HCT116 (cell line): Measurements from ENCODE around the gene PLCB2. TPM values are rescaled to one million over a fixed set of nuclear protein-coding genes. Genes with fewer than 3 reads are reported as not detected.

Source experiments
- ATAC-seq: fragments of 200-7000 bp; cut with Tn5 transposase; 2 replicates; pipeline ENCODE4 v1.9.1; 2020; ENCODE audit warnings: mild to moderate bottlenecking, moderate library complexity
- BruUV-seq: library from RNA; stranded (reverse); fragments of 400-500 nt; replicated peaks from 2 replicates; lab custom pipeline; 2021; lab: Mats Ljungman, UMichigan
- CTCF ChIA-PET: fragments of 300-600 bp; sonication (Branson Sonifier 250); formaldehyde crosslinking; loops from one replicate; lab custom pipeline; 2021; ENCODE audit warnings: antibody characterized with exemption; lab: Charles Lee
- POLR2A ChIA-PET: fragments of 300-600, 350-600 bp; sonication (Branson Sonifier 250); formaldehyde crosslinking; loops from one replicate; lab custom pipeline; 2021; ENCODE audit warnings: antibody characterized with exemption; lab: Charles Lee
- RAD21 ChIA-PET, 2 experiments: fragments of 300-600 bp; sonication (Branson Sonifier 250); formaldehyde crosslinking; loops; one replicate each; lab custom pipeline; 2023; ENCODE audit warnings: low total read pairs in 2 of 2; ENCODE audit not compliant: uncharacterized antibody in 2 of 2, unreplicated experiment in 2 of 2, low non-redundant PET in 1 of 2; lab: Charles Lee
- DNase-seq: peaks from one replicate; pipeline ENCODE4 v3.0.0-alpha.2; 2010; ENCODE audit warnings: low read depth, low spot score
- H2AFZ ChIP-seq: fragments of 200-600 bp; shearing (Covaris generic), sonication (generic); 2 replicates; pipeline ENCODE4 v1.6.1; 2017; ENCODE audit warnings: low read depth, mixed run types, mixed read lengths, antibody characterized with exemption, low read length; ENCODE audit not compliant: poor library complexity, severe bottlenecking
- H3K27ac ChIP-seq: 2 replicates; pipeline ENCODE4 v1.5.1; 2012; ENCODE audit warnings: low read depth, low read length
- H3K27me3 ChIP-seq: fragments of 200-600 bp; sonication (generic); 2 replicates; pipeline ENCODE4 v1.6.1; 2016; ENCODE audit warnings: mixed run types, low read length, mixed read lengths; ENCODE audit not compliant: insufficient read depth
- H3K36me3 ChIP-seq, 2 experiments: fragments of 200-500 bp in 1 of 2; fragments of 200-600 bp in 1 of 2; sonication (Bioruptor generic) in 1 of 2; sonication (generic) in 1 of 2; 2 replicates each; pipeline versions ENCODE4 v1.5.1 to v1.6.1; 2014 to 2016; ENCODE audit warnings: low read length in 2 of 2, inconsistent platforms in 1 of 2, mixed read lengths in 1 of 2, mixed run types in 1 of 2; ENCODE audit not compliant: insufficient read depth in 2 of 2, control insufficient read depth in 1 of 2
- H3K4me1 ChIP-seq, 2 experiments: fragments of 200-600 bp in 1 of 2; sonication (generic) in 1 of 2; 2 replicates each; pipeline versions ENCODE4 v1.5.1 to v1.6.1; 2012 to 2017; ENCODE audit warnings: low read length in 2 of 2, inconsistent platforms in 1 of 2, mild to moderate bottlenecking in 1 of 2, mixed read lengths in 1 of 2, mixed run types in 1 of 2, moderate library complexity in 1 of 2; ENCODE audit not compliant: insufficient read depth in 2 of 2, control insufficient read depth in 1 of 2
- H3K4me2 ChIP-seq: fragments of 200-600 bp; sonication (generic); 2 replicates; pipeline ENCODE4 v1.6.1; 2017; ENCODE audit warnings: mixed run types, low read length, mixed read lengths
- H3K4me3 ChIP-seq, 2 experiments: fragments of 200-600 bp in 1 of 2; sonication (generic) in 1 of 2; replicated peaks in 1 of 2; 2 replicates each; pipeline ENCODE4 v1.5.1; 2011 to 2016; ENCODE audit warnings: low read length in 2 of 2, control low read depth in 1 of 2, low read depth in 1 of 2, mild to moderate bottlenecking in 1 of 2, mixed read lengths in 1 of 2, mixed run types in 1 of 2
- H3K79me2 ChIP-seq: fragments of 200-600 bp; sonication (generic); 2 replicates; pipeline ENCODE4 v1.6.1; 2017; ENCODE audit warnings: mild to moderate bottlenecking, mixed run types, low read length, moderate library complexity, mixed read lengths; ENCODE audit not compliant: insufficient read depth
- H3K9ac ChIP-seq: fragments of 200-600 bp; sonication (generic); 2 replicates; pipeline ENCODE4 v1.6.1; 2016; ENCODE audit warnings: low read length, mixed read lengths
- H3K9me2 ChIP-seq: fragments of 200-600 bp; sonication (generic), shearing (Covaris generic); 2 replicates; pipeline ENCODE4 v1.6.1; 2017; ENCODE audit warnings: mixed run types, mild to moderate bottlenecking, moderate library complexity; ENCODE audit not compliant: insufficient read depth
- H3K9me3 ChIP-seq, 2 experiments: fragments of 200-500 bp in 1 of 2; fragments of 200-600 bp in 1 of 2; sonication (Bioruptor generic) in 1 of 2; sonication (generic) in 1 of 2; 2 replicates each; pipeline ENCODE4 v1.6.1; 2014 to 2017; ENCODE audit warnings: low read length in 2 of 2, mixed read lengths in 2 of 2, inconsistent platforms in 1 of 2, low read depth in 1 of 2, mild to moderate bottlenecking in 1 of 2, mixed run types in 1 of 2, moderate library complexity in 1 of 2; ENCODE audit not compliant: control insufficient read depth in 1 of 2, insufficient read depth in 1 of 2
- H4K20me1 ChIP-seq: fragments of 200-600 bp; sonication (generic), shearing (Covaris generic); 2 replicates; pipeline ENCODE4 v1.6.1; 2017; ENCODE audit warnings: mixed run types, mild to moderate bottlenecking, moderate library complexity; ENCODE audit not compliant: insufficient read depth
- CBX3 ChIP-seq: IDR thresholded peaks from 2 replicates; pipeline ENCODE4 v1.6.1; 2012; ENCODE audit warnings: low read depth
- CEBPB ChIP-seq: IDR thresholded peaks from 2 replicates; pipeline ENCODE4 v1.6.1; 2012; ENCODE audit warnings: low read depth
- EGR1 ChIP-seq: IDR thresholded peaks from 2 replicates; pipeline ENCODE4 v1.6.1; 2012; ENCODE audit warnings: low read depth
- EZH2 ChIP-seq: fragments of 200-600 bp; sonication (generic); IDR thresholded peaks from 2 replicates; pipeline ENCODE4 v1.6.1; 2017; ENCODE audit warnings: antibody characterized with exemption, mixed run types
- FOSL1 ChIP-seq: IDR thresholded peaks from 2 replicates; pipeline ENCODE4 v1.6.1; 2012; ENCODE audit warnings: low read depth
- JUND ChIP-seq: IDR thresholded peaks from 2 replicates; pipeline ENCODE4 v1.6.1; 2012
- POLR2A ChIP-seq: IDR thresholded peaks from 2 replicates; pipeline ENCODE4 v1.7.0; 2011; ENCODE audit warnings: borderline replicate concordance; ENCODE audit not compliant: insufficient read depth, insufficient read length; ENCODE audit errors: extremely low read depth
- RAD21 ChIP-seq: IDR thresholded peaks from 2 replicates; pipeline ENCODE4 v1.6.1; 2012; ENCODE audit warnings: low read depth, mild to moderate bottlenecking
- SIN3A ChIP-seq: IDR thresholded peaks from 2 replicates; pipeline ENCODE4 v1.6.1; 2012; ENCODE audit warnings: low read depth
- SP1 ChIP-seq: IDR thresholded peaks from 2 replicates; pipeline ENCODE4 v1.6.1; 2012; ENCODE audit warnings: low read depth
- SRF ChIP-seq: IDR thresholded peaks from 2 replicates; pipeline ENCODE4 v1.6.1; 2012; ENCODE audit warnings: low read depth
- TCF7L2 ChIP-seq: IDR thresholded peaks from 2 replicates; pipeline ENCODE4 v1.7.0; 2011; ENCODE audit warnings: borderline replicate concordance, inconsistent platforms; ENCODE audit not compliant: insufficient read depth, insufficient read length; ENCODE audit errors: extremely low read depth
- YY1 ChIP-seq: IDR thresholded peaks from 2 replicates; pipeline ENCODE4 v1.6.1; 2011; ENCODE audit warnings: low read length, low read depth, moderate library complexity, mild to moderate bottlenecking; ENCODE audit not compliant: insufficient replicate concordance; ENCODE audit errors: extremely low read depth
- ZFX ChIP-seq: fragments of 450-650 bp; IDR thresholded peaks from 2 replicates; pipeline ENCODE4 v1.6.1; 2017
- ZNF274 ChIP-seq: fragments of 200-500 bp; sonication (Bioruptor generic); IDR thresholded peaks from 2 replicates; pipeline ENCODE4 v1.6.1; 2014; ENCODE audit warnings: mild to moderate bottlenecking, low read depth, low read length, inconsistent platforms
- intact Hi-C: fragments of 100-400 bp; cut with micrococcal nuclease; formaldehyde crosslinking; loops from 2 replicates; pipeline ENCODE4 v1.10.0; 2022
- total RNA-seq: library from RNA; stranded (reverse); gene quantifications from one replicate; pipeline ENCODE4 v1.2.1, GENCODE V29; 2021; ENCODE audit not compliant: unreplicated experiment
- TF ChIP-seq, protein P1 (sequence below): IDR thresholded peaks from 2 replicates; pipeline ENCODE4 v1.6.1; 2012
- TF ChIP-seq, protein P2 (sequence below): IDR thresholded peaks from 2 replicates; pipeline ENCODE4 v1.6.1; 2011; ENCODE audit warnings: mild to moderate bottlenecking, low read length, moderate library complexity; ENCODE audit not compliant: insufficient replicate concordance; ENCODE audit errors: extremely low read depth
- TF ChIP-seq, protein P3 (sequence below), 3 experiments: fragments of 200-600 bp in 1 of 3; sonication (generic) in 1 of 3; IDR thresholded peaks in 2 of 3; conservative IDR thresholded peaks in 1 of 3; 2 replicates each; pipeline ENCODE4 v1.5.1; 2012 to 2017; ENCODE audit warnings: low read depth in 2 of 3, low read length in 2 of 3, antibody characterized with exemption in 1 of 3, borderline replicate concordance in 1 of 3, control low read depth in 1 of 3, mild to moderate bottlenecking in 1 of 3, mixed read lengths in 1 of 3, mixed run types in 1 of 3, moderate library complexity in 1 of 3; ENCODE audit not compliant: insufficient read depth in 1 of 3
- TF ChIP-seq, protein P4 (sequence below): IDR thresholded peaks from 2 replicates; pipeline ENCODE4 v1.6.1; 2012
- TF ChIP-seq, protein P5 (sequence below): IDR thresholded peaks from 2 replicates; pipeline ENCODE4 v1.6.1; 2012; ENCODE audit warnings: low read depth

PLCB2 gene
- total RNA-seq, 1 experiment from 2014 or later = 2.8 TPM

DNA sequence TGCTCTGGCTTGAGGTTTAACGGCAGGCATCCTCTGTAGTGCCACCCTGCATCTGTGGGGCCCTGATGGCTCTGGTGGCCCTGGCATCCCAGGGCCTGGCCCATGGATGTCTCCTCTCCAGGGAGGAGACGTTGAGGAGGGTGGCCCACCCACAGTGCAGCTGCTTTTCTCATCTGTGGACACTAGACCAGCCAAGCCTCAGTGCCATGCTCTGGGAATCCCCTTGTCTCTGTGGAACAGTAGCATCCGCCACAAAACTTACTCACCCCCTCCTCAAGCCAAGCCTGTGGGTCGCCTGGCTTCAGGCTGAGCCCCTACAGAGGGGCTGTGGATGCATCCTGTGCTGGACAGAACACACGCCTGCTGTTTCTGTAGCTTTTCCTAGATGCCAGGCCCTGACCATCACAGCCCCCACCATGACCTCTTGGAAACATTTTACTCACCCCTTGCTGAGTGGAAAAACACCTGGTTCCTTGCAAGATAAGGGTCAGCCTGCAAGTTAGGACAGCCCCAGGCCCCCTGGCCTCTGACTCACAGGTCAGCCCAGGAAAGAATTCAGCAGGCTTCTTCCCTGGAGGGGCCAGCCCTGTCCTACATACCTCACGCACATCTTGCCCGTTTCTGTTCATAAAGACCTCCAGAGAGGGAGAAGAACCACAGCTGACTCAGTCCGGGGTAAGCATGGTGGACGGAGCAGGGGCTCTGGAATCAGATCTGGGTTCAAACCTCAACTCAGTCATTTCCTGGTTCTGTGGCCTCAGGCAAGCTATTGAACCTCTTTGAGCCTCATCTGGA is 49.9 kb downstream of the PLCB2 start:
- no peak overlapping the region for H2AFZ ChIP-seq
- RAD21 ChIA-PET = no interaction called here
- no TSS peak for BruUV-seq
- ATAC-seq (no peak), DNase-seq (no peak)
- no peaks in the 10 kb centered on the region for H3K9me2 ChIP-seq
- H3K4me1 ChIP-seq = peaks cover 11 to 27% of the 10 kb centered on the region in 2 experiments
- intact Hi-C loops = no loop called here
- no peak overlapping the region for H3K9ac ChIP-seq
- CTCF ChIA-PET = no interaction called here
- no peaks in the 10 kb centered on the region for H3K27me3 ChIP-seq
- H4K20me1 ChIP-seq = no peaks in the 10 kb centered on the region
- H3K27ac ChIP-seq = no peak overlapping the region
- H3K4me3 ChIP-seq = no peak overlapping the region
- H3K79me2 ChIP-seq = peaks cover 18% of the 10 kb centered on the region; the same call in 1 of the 2 replicates
- no peaks in the 10 kb centered on the region for H3K9me3 ChIP-seq
- 0 out of 2 replicates have a peak overlapping the region, but pooled peaks have one; percentile 2 for H3K4me2 ChIP-seq
- POLR2A ChIA-PET = interaction anchor here (1.1 kb wide), 1 partner anchor 19 kb away, joined by 3 read pairs; the partner anchor contains the start of gene PAK6
- TF ChIP-seq SP1 (no peak), SIN3A (no peak), CBX3 (no peak), TCF7L2 (no peak), EZH2 (no peak), FOSL1 (no peak), YY1 (no peak), ZFX (no peak), CEBPB (no peak), RAD21 (no peak), POLR2A (no peak), JUND (no peak), SRF (no peak), EGR1 (no peak), ZNF274 (no peak)
- TF ChIP-seq, protein P1, sequence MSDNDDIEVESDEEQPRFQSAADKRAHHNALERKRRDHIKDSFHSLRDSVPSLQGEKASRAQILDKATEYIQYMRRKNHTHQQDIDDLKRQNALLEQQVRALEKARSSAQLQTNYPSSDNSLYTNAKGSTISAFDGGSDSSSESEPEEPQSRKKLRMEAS = no peak
- TF ChIP-seq, protein P2, sequence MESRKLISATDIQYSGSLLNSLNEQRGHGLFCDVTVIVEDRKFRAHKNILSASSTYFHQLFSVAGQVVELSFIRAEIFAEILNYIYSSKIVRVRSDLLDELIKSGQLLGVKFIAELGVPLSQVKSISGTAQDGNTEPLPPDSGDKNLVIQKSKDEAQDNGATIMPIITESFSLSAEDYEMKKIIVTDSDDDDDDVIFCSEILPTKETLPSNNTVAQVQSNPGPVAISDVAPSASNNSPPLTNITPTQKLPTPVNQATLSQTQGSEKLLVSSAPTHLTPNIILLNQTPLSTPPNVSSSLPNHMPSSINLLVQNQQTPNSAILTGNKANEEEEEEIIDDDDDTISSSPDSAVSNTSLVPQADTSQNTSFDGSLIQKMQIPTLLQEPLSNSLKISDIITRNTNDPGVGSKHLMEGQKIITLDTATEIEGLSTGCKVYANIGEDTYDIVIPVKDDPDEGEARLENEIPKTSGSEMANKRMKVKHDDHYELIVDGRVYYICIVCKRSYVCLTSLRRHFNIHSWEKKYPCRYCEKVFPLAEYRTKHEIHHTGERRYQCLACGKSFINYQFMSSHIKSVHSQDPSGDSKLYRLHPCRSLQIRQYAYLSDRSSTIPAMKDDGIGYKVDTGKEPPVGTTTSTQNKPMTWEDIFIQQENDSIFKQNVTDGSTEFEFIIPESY = no peak
- TF ChIP-seq, protein P3, sequence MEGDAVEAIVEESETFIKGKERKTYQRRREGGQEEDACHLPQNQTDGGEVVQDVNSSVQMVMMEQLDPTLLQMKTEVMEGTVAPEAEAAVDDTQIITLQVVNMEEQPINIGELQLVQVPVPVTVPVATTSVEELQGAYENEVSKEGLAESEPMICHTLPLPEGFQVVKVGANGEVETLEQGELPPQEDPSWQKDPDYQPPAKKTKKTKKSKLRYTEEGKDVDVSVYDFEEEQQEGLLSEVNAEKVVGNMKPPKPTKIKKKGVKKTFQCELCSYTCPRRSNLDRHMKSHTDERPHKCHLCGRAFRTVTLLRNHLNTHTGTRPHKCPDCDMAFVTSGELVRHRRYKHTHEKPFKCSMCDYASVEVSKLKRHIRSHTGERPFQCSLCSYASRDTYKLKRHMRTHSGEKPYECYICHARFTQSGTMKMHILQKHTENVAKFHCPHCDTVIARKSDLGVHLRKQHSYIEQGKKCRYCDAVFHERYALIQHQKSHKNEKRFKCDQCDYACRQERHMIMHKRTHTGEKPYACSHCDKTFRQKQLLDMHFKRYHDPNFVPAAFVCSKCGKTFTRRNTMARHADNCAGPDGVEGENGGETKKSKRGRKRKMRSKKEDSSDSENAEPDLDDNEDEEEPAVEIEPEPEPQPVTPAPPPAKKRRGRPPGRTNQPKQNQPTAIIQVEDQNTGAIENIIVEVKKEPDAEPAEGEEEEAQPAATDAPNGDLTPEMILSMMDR (IDR thresholded peaks at IDR 0.05 in 2 of 3, conservative IDR thresholded peaks at IDR 0.05 in 1 of 3; ENCODE audit: borderline replicate concordance in 1 of 3, insufficient read depth in 1 of 3, low read depth in 2 of 3, low read length in 2 of 3) = no peak
- TF ChIP-seq, protein P4, sequence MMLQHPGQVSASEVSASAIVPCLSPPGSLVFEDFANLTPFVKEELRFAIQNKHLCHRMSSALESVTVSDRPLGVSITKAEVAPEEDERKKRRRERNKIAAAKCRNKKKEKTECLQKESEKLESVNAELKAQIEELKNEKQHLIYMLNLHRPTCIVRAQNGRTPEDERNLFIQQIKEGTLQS = no peak
- TF ChIP-seq, protein P5, sequence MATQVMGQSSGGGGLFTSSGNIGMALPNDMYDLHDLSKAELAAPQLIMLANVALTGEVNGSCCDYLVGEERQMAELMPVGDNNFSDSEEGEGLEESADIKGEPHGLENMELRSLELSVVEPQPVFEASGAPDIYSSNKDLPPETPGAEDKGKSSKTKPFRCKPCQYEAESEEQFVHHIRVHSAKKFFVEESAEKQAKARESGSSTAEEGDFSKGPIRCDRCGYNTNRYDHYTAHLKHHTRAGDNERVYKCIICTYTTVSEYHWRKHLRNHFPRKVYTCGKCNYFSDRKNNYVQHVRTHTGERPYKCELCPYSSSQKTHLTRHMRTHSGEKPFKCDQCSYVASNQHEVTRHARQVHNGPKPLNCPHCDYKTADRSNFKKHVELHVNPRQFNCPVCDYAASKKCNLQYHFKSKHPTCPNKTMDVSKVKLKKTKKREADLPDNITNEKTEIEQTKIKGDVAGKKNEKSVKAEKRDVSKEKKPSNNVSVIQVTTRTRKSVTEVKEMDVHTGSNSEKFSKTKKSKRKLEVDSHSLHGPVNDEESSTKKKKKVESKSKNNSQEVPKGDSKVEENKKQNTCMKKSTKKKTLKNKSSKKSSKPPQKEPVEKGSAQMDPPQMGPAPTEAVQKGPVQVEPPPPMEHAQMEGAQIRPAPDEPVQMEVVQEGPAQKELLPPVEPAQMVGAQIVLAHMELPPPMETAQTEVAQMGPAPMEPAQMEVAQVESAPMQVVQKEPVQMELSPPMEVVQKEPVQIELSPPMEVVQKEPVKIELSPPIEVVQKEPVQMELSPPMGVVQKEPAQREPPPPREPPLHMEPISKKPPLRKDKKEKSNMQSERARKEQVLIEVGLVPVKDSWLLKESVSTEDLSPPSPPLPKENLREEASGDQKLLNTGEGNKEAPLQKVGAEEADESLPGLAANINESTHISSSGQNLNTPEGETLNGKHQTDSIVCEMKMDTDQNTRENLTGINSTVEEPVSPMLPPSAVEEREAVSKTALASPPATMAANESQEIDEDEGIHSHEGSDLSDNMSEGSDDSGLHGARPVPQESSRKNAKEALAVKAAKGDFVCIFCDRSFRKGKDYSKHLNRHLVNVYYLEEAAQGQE = no peak
- H3K36me3 ChIP-seq = peaks cover 3 to 4% of the 10 kb centered on the region in 2 experiments; a peak in 3 of 4 replicates
